RWPE1 (cell line): ENCODE measurements around the gene SGO2.

Experiments
- CTCF ChIA-PET: fragments of 350-600 bp; sonication (Branson Sonifier 250); formaldehyde crosslinking; extraction: SDS; loops from one replicate; lab custom pipeline; 2021; lab: Yijun Ruan, JAX
- POLR2A ChIA-PET: fragments of 400-600 bp; formaldehyde crosslinking; extraction: SDS; loops from one replicate; lab custom pipeline; 2020; ENCODE audit warnings: antibody characterized with exemption; ENCODE audit not compliant: low non-redundant PET; lab: Yijun Ruan, JAX
- DNase-seq: peaks from one replicate; pipeline ENCODE4 v3.0.0; 2012; ENCODE audit warnings: low spot score
- H3K27ac ChIP-seq: fragments of 450-650 bp; 2 replicates; pipeline ENCODE4 v1.5.1; 2017
- CTCF ChIP-seq: fragments of 450-650 bp; conservative IDR thresholded peaks from 2 replicates; pipeline ENCODE4 v1.5.1; 2017; ENCODE audit warnings: low read depth, mild to moderate bottlenecking

The SGO2 gene

GRCh38 chr2:200498402-200499162 is 27.4 kb upstream of the SGO2 start:
- no peak for TF ChIP-seq CTCF
- CTCF ChIA-PET = no interaction called here
- no peak for DNase-seq
- no peak overlapping the region for H3K27ac ChIP-seq
- POLR2A ChIA-PET = no interaction called here

GRCh38 chr2:200502196-200502595 is 23.8 kb upstream of the SGO2 start:
- H3K27ac ChIP-seq = no peak overlapping the region
- no peak for DNase-seq
- ChIA-PET POLR2A (no interaction called here), CTCF (no interaction called here)
- no peak for TF ChIP-seq CTCF

- H3K27ac ChIP-seq = no peak overlapping the region
- no peak for TF ChIP-seq CTCF
- CTCF ChIA-PET = no interaction called here
- no peak for DNase-seq
- POLR2A ChIA-PET = no interaction called here
Measured at GRCh38 chr2:200506679-200507078, 19.3 kb upstream of the SGO2 start.

- ChIA-PET CTCF (interaction anchor here (0.5 kb wide), 1 partner anchor 96 kb away, joined by 4 read pairs; no protein-coding TSS in a partner anchor), POLR2A (no interaction called here)
- H3K27ac ChIP-seq = no peak overlapping the region
- no peak for TF ChIP-seq CTCF
- no peak for DNase-seq
Measured at GRCh38 chr2:200507179-200507578, 18.8 kb upstream of the SGO2 start.

GRCh38 chr2:200509235-200509611 is 16.8 kb upstream of the SGO2 start:
- ChIA-PET POLR2A (no interaction called here), CTCF (interaction anchor here (0.6 to 1.6 kb wide), 7 partner anchors 12 to 535 kb away, joined by 3 to 8 read pairs (median 4); no protein-coding TSS in a partner anchor)
- peak; percentile 47 for DNase-seq
- H3K27ac ChIP-seq = peak overlapping the region; percentile 75
- TF ChIP-seq CTCF = no peak

- peak within 1 kb of the TSS; percentile 75 for H3K27ac ChIP-seq
- peak; percentile 93 for TF ChIP-seq CTCF
- CTCF ChIA-PET = interaction anchor here (0.6 to 1.6 kb wide), 7 partner anchors 11 to 536 kb away, joined by 3 to 8 read pairs (median 4); no protein-coding TSS in a partner anchor
- POLR2A ChIA-PET = no interaction called here
- peak; percentile 83 for DNase-seq
Measured at GRCh38 chr2:200509612-200510433, 16.2 kb upstream of the SGO2 start, which contains the start of gene KCTD18. KCTD18 (minus strand) TSS chr2:200510068; CDS start chr2:200507016, 3,052 bp downstream.
